ENCODE data around the gene OR11L1.

Gene OR11L1

GRCh38 chr1:247824023-247824422 lies 17.7 kb downstream of the OR11L1 start, which contains the start of gene OR14A16:
Gene OR14A16, minus strand, starts transcription at chr1:247824119. Its CDS starts 8,390 bp downstream, at chr1:247815729.
- Histone ChIP-seq H3K4me3 (ENCODE audit: low read depth, low read length) (no peak within 1 kb of the TSS), H3K9ac (no peak within 1 kb of the TSS), H3K79me2 (no peaks in the 10 kb centered on the region), H2AFZ (no peak within 1 kb of the TSS), H3K9me3 (ENCODE audit: control insufficient read depth, low read length) (no peaks in the 10 kb centered on the region), H3K27me3 (ENCODE audit: control insufficient read depth, insufficient read depth, low read length) (no peaks in the 10 kb centered on the region), H3K36me3 (ENCODE audit: control insufficient read depth, insufficient read depth, low read length) (no peaks in the 10 kb centered on the region), H3K27ac (no peak within 1 kb of the TSS), H3K4me1 (no peaks in the 10 kb centered on the region), H3K4me2 (ENCODE audit: low read length) (no peak within 1 kb of the TSS)
- TF ChIP-seq CTCF (IDR thresholded peaks at IDR 0.05): no peak

GRCh38 chr1:247822060-247822459 lies 19.6 kb downstream of the OR11L1 start:
- H3K9me3 ChIP-seq (ENCODE audit: control insufficient read depth, low read length): no peaks in the 10 kb centered on the region
- no peak overlapping the region for H3K4me2 ChIP-seq (ENCODE audit: low read length)
- H3K9ac ChIP-seq: no peak overlapping the region
- no peak overlapping the region for H3K4me3 ChIP-seq (ENCODE audit: low read depth, low read length)
- H3K4me1 ChIP-seq: no peaks in the 10 kb centered on the region
- TF ChIP-seq CTCF (IDR thresholded peaks at IDR 0.05): no peak
- H3K27ac ChIP-seq: no peak overlapping the region
- H3K79me2 ChIP-seq: no peaks in the 10 kb centered on the region
- H3K36me3 ChIP-seq (ENCODE audit: control insufficient read depth, insufficient read depth, low read length): no peaks in the 10 kb centered on the region
- H2AFZ ChIP-seq: no peak overlapping the region
- no peaks in the 10 kb centered on the region for H3K27me3 ChIP-seq (ENCODE audit: control insufficient read depth, insufficient read depth, low read length)

GRCh38 chr1:247812637-247813036 lies 29.1 kb downstream of the OR11L1 start:
- Histone ChIP-seq H3K27ac (no peak overlapping the region), H3K9ac (no peak overlapping the region), H3K36me3 (ENCODE audit: control insufficient read depth, insufficient read depth, low read length) (no peaks in the 10 kb centered on the region), H3K4me2 (ENCODE audit: low read length) (no peak overlapping the region), H3K4me1 (no peaks in the 10 kb centered on the region), H2AFZ (no peak overlapping the region), H3K9me3 (ENCODE audit: control insufficient read depth, low read length) (no peaks in the 10 kb centered on the region), H3K27me3 (ENCODE audit: control insufficient read depth, insufficient read depth, low read length) (no peaks in the 10 kb centered on the region), H3K79me2 (no peaks in the 10 kb centered on the region), H3K4me3 (ENCODE audit: low read depth, low read length) (no peak overlapping the region)
- no peak for TF ChIP-seq CTCF (IDR thresholded peaks at IDR 0.05)

- no peaks in the 10 kb centered on the region for H3K9me3 ChIP-seq (ENCODE audit: control insufficient read depth, low read length)
- H3K9ac ChIP-seq: no peak overlapping the region
- TF ChIP-seq CTCF (IDR thresholded peaks at IDR 0.05): no peak
- H3K27me3 ChIP-seq (ENCODE audit: control insufficient read depth, insufficient read depth, low read length): no peaks in the 10 kb centered on the region
- H3K27ac ChIP-seq: no peak overlapping the region
- H3K36me3 ChIP-seq (ENCODE audit: control insufficient read depth, insufficient read depth, low read length): no peaks in the 10 kb centered on the region
- no peak overlapping the region for H2AFZ ChIP-seq
- no peak overlapping the region for H3K4me2 ChIP-seq (ENCODE audit: low read length)
- H3K4me1 ChIP-seq: no peaks in the 10 kb centered on the region
- no peaks in the 10 kb centered on the region for H3K79me2 ChIP-seq
- no peak overlapping the region for H3K4me3 ChIP-seq (ENCODE audit: low read depth, low read length)
These were observed 44.2 kb downstream of the OR11L1 start for GRCh38 chr1:247797518-247797917.

Measured in parathyroid adenoma (tissue), 2 donors.